Natural killer cell (primary cell): Measurements from ENCODE around the gene ZFYVE16. TPM values are rescaled to one million over a fixed set of nuclear protein-coding genes. Genes with fewer than 3 reads are reported as not detected.

Experiments
- ATAC-seq, 3 donors: fragments of 150-1000 bp in 2 of 3; fragments of 200-7000 bp in 1 of 3; cut with Tn5 transposase; 1 replicate in 1 of 3; 2 replicates in 2 of 3; pipeline ENCODE4 v1.10.0; 2021; ENCODE audit warnings: mild to moderate bottlenecking in 2 of 3, moderate library complexity in 2 of 3
- DNase-seq, 2 donors: peaks; one replicate each; pipeline versions ENCODE4 v3.0.0 to v3.0.0-alpha.2; 2013 to 2021; ENCODE audit warnings: mixed read lengths in 1 of 2
- H3K27ac ChIP-seq: one replicate; pipeline ENCODE4 v1.5.1; 2013; ENCODE audit warnings: mild to moderate bottlenecking, low read length
- H3K27me3 ChIP-seq: one replicate; pipeline ENCODE4 v1.6.1; 2013; ENCODE audit warnings: low read length; ENCODE audit not compliant: control insufficient read depth, insufficient read depth
- H3K36me3 ChIP-seq: one replicate; pipeline ENCODE4 v1.6.1; 2013; ENCODE audit warnings: low read length; ENCODE audit not compliant: control insufficient read depth, insufficient read depth
- H3K4me1 ChIP-seq: one replicate; pipeline ENCODE4 v1.6.1; 2013; ENCODE audit warnings: low read length; ENCODE audit not compliant: control insufficient read depth, insufficient read depth
- H3K4me3 ChIP-seq: one replicate; pipeline ENCODE4 v1.5.1; 2013; ENCODE audit warnings: low read length
- H3K9me3 ChIP-seq: one replicate; pipeline ENCODE4 v1.6.1; 2013; ENCODE audit warnings: low read length; ENCODE audit not compliant: control insufficient read depth, insufficient read depth
- H3K27ac Mint-ChIP-seq, 2 donors: one replicate each; pipeline ENCODE4 v1.8.0; 2022; ENCODE audit warnings: mild to moderate bottlenecking in 2 of 2, mixed read lengths in 2 of 2, moderate library complexity in 1 of 2
- H3K27me3 Mint-ChIP-seq, 2 donors: one replicate each; pipeline ENCODE4 v1.8.0; 2022; ENCODE audit warnings: low read depth in 2 of 2, mixed read lengths in 2 of 2
- H3K36me3 Mint-ChIP-seq: one replicate; pipeline ENCODE4 v1.8.0; 2022; ENCODE audit warnings: mixed read lengths
- H3K4me1 Mint-ChIP-seq, 2 donors: one replicate each; pipeline ENCODE4 v1.8.0; 2022; ENCODE audit warnings: mixed read lengths in 2 of 2
- H3K4me3 Mint-ChIP-seq: one replicate; pipeline ENCODE4 v1.8.0; 2022; ENCODE audit warnings: mild to moderate bottlenecking, moderate library complexity, mixed read lengths
- H3K9me3 Mint-ChIP-seq, 2 donors: one replicate each; pipeline ENCODE4 v1.8.0; 2022; ENCODE audit warnings: mixed read lengths in 2 of 2
- WGBS: methylation state at CpG from one replicate; pipeline ENCODE4 v1.1.7; 2013; ENCODE audit warnings: missing lambda C conversion rate; ENCODE audit not compliant: insufficient coverage; 5-methylcytosine and 5-hydroxymethylcytosine counted together
- intact Hi-C: fragments of 100-400 bp; cut with micrococcal nuclease; formaldehyde crosslinking; loops from one replicate; pipeline ENCODE4 v1.14.2; 2022
- total RNA-seq, 4 donors: library from RNA; stranded (reverse); fragments of 120-200 nt in 1 of 4; gene quantifications; one replicate each; pipeline versions ENCODE4 v1.2.3 to v1.2.4, GENCODE V29; 2013 to 2022
- TF ChIP-seq, protein P1 (sequence below): fragments of 200-600 bp; IDR thresholded peaks from one replicate; pipeline ENCODE4 v1.8.0; 2022; ENCODE audit warnings: antibody characterized with exemption

Gene ZFYVE16
- total RNA-seq, 3 donors from 2014 or later (not counting 1 experiment from before 2014, with no cell fraction given), result 24.4 to 36.6 (median 30.1) TPM

GRCh38 chr5:80509362-80509761 is 101.5 kb downstream of the ZFYVE16 start:
- ATAC-seq (no peak), DNase-seq (no peak)
- Mint-ChIP-seq H3K36me3 (no peaks in the 10 kb centered on the region), H3K27me3 (peaks cover 0 to 5% of the 10 kb centered on the region in 2 donors), H3K27ac (no peak overlapping the region), H3K4me3 (no peak overlapping the region), H3K4me1 (no peaks in the 10 kb centered on the region), H3K9me3 (no peaks in the 10 kb centered on the region)
- no peak overlapping the region for H3K4me3 ChIP-seq
- no peaks in the 10 kb centered on the region for H3K27me3 ChIP-seq
- H3K27ac ChIP-seq, result no peak overlapping the region
- TF ChIP-seq, protein P1, sequence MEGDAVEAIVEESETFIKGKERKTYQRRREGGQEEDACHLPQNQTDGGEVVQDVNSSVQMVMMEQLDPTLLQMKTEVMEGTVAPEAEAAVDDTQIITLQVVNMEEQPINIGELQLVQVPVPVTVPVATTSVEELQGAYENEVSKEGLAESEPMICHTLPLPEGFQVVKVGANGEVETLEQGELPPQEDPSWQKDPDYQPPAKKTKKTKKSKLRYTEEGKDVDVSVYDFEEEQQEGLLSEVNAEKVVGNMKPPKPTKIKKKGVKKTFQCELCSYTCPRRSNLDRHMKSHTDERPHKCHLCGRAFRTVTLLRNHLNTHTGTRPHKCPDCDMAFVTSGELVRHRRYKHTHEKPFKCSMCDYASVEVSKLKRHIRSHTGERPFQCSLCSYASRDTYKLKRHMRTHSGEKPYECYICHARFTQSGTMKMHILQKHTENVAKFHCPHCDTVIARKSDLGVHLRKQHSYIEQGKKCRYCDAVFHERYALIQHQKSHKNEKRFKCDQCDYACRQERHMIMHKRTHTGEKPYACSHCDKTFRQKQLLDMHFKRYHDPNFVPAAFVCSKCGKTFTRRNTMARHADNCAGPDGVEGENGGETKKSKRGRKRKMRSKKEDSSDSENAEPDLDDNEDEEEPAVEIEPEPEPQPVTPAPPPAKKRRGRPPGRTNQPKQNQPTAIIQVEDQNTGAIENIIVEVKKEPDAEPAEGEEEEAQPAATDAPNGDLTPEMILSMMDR, result no peak
- 92% methylated on average over 4 of the region's 4 CpGs for WGBS
- no peaks in the 10 kb centered on the region for H3K36me3 ChIP-seq
- intact Hi-C loops, result no loop called here
- no peaks in the 10 kb centered on the region for H3K4me1 ChIP-seq
- H3K9me3 ChIP-seq, result no peaks in the 10 kb centered on the region

DNA sequence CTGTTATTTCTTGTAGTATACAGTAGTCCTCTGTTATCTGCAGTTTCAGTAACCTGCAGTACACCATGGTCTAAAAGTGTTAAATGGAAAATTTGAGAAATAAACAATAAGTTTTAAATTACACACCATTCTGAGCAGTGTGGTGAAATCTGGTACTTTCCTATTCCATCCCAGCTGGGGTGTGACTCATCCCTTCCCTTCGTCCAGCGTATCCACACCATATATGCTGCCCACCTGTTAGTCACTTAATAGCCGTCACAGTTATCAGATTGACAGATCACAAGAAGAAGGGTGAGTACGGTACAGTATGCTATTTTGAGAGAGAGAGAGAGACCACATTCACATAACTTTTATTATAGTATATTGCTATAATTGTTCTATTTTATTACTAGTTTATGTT is 109.0 kb downstream of the ZFYVE16 start:
- H3K27me3 Mint-ChIP-seq, result peaks cover 0 to 3% of the 10 kb centered on the region in 2 donors
- Histone ChIP-seq H3K27ac (no peak overlapping the region), H3K36me3 (no peaks in the 10 kb centered on the region), H3K4me3 (no peak overlapping the region), H3K4me1 (no peaks in the 10 kb centered on the region), H3K9me3 (no peaks in the 10 kb centered on the region), H3K27me3 (no peaks in the 10 kb centered on the region)
- no peaks in the 10 kb centered on the region for H3K4me1 Mint-ChIP-seq
- TF ChIP-seq, protein P1, result no peak
- ATAC-seq, result no peak
- H3K9me3 Mint-ChIP-seq, result no peaks in the 10 kb centered on the region
- intact Hi-C loops, result no loop called here
- 64% methylated on average over 2 of the region's 4 CpGs for WGBS
- H3K4me3 Mint-ChIP-seq, result no peak overlapping the region
- no peak overlapping the region for H3K27ac Mint-ChIP-seq
- DNase-seq, result no peak
- no peaks in the 10 kb centered on the region for H3K36me3 Mint-ChIP-seq

Other genes starting within 250 kb of the ZFYVE16 start
- gene SERINC5, start 152.0 kb upstream of the ZFYVE16 start, total RNA-seq, result 10 to 100 TPM in 2 of 3 donors, 1 to 10 TPM in 1; 6.8 to 18.9 (median 14.5) TPM
- gene SPZ1, start 88.1 kb upstream of the ZFYVE16 start, total RNA-seq, result not detected
- gene FAM151B, start 80.0 kb downstream of the ZFYVE16 start, total RNA-seq, result under 1 TPM; 0.21 to 0.45 (median 0.43) TPM
- not detected for gene ANKRD34B, start 162.2 kb downstream of the ZFYVE16 start, total RNA-seq
- gene MSH3, start 246.6 kb downstream of the ZFYVE16 start, total RNA-seq, result 10 to 100 TPM; 11.6 to 17.1 (median 15.5) TPM
- 10 to 100 TPM in 2 of 3 donors, 1 to 10 TPM in 1; 8.8 to 14.3 (median 12.0) TPM for gene DHFR, start 246.9 kb downstream of the ZFYVE16 start, total RNA-seq